Stomach (tissue), 9 donors: ENCODE results near the gene KIF4A. TPM values are rescaled to one million over a fixed set of nuclear protein-coding genes. Genes with fewer than 3 reads are reported as not detected.

Experiments
- DNase-seq, 2 donors: peaks; one replicate each; pipeline versions ENCODE4 v3.0.0 to v3.0.0-alpha.2; 2013 to 2019
- H3K27ac ChIP-seq, 5 donors: fragments of 200-600 bp in 4 of 5; sonication (generic) in 4 of 5; one replicate each; pipeline ENCODE4 v1.5.1; 2013 to 2019; ENCODE audit warnings: mild to moderate bottlenecking in 1 of 5, moderate library complexity in 1 of 5
- H3K27me3 ChIP-seq, 3 donors: fragments of 200-600 bp; sonication (generic); one replicate each; pipeline ENCODE4 v1.5.1; 2017 to 2019; ENCODE audit warnings: mixed run types in 1 of 3
- H3K36me3 ChIP-seq, 4 donors: fragments of 200-600 bp; sonication (generic); 1 replicate in 3 of 4; 2 replicates in 1 of 4; pipeline ENCODE4 v1.5.1; 2016 to 2019
- H3K4me1 ChIP-seq, 4 donors: fragments of 200-600 bp; sonication (generic); one replicate each; pipeline ENCODE4 v1.5.1; 2016 to 2019
- H3K4me3 ChIP-seq, 4 donors: fragments of 200-600 bp; sonication (generic) in 3 of 4; one replicate each; pipeline ENCODE4 v1.5.1; 2016 to 2019; ENCODE audit warnings: mild to moderate bottlenecking in 1 of 4
- H3K9me3 ChIP-seq, 4 donors: fragments of 200-600 bp; sonication (generic); one replicate each; pipeline ENCODE4 v1.5.1; 2016 to 2019
- CTCF ChIP-seq, 7 experiments: fragments of 450-650 bp in 4 of 7; fragments of 200-600 bp in 3 of 7; sonication (generic) in 3 of 7; IDR thresholded peaks; one replicate each; pipeline ENCODE4 v1.5.1; 2016 to 2019; ENCODE audit warnings: antibody characterized with exemption in 7 of 7, control low read depth in 2 of 7, mild to moderate bottlenecking in 1 of 7
- EP300 ChIP-seq: sonication (generic); formaldehyde crosslinking; IDR thresholded peaks from one replicate; pipeline ENCODE4 v1.6.1; 2017; ENCODE audit warnings: antibody characterized with exemption
- POLR2A ChIP-seq, 4 donors: fragments of 450-650 bp; IDR thresholded peaks; one replicate each; pipeline ENCODE4 v1.6.1; 2016; ENCODE audit warnings: antibody characterized with exemption in 4 of 4, control low read depth in 2 of 4, mild to moderate bottlenecking in 1 of 4, moderate library complexity in 1 of 4
- POLR2AphosphoS5 ChIP-seq, 3 donors: sonication (generic); formaldehyde crosslinking; IDR thresholded peaks; one replicate each; pipeline ENCODE4 v1.6.1; 2016; ENCODE audit warnings: antibody characterized with exemption in 3 of 3
- WGBS, 5 donors: extraction: QIAGEN DNeasy Blood & Tissue Kit in 3 of 5; methylation state at CpG; one replicate each; pipeline versions ENCODE4 v1.1.5 to v1.1.7; 2013 to 2018; 5-methylcytosine and 5-hydroxymethylcytosine counted together
- intact Hi-C: fragments of 100-400 bp; cut with DNase I; formaldehyde crosslinking; loops from one replicate; pipeline ENCODE4 v1.15.1; 2023; ENCODE audit warnings: low total_unique reads
- polyA plus RNA-seq, 3 donors: library from polyadenylated mRNA; stranded (reverse); fragments of 200-250 nt; gene quantifications; one replicate each; pipeline ENCODE4 v1.2.3, GENCODE V29; 2013
- total RNA-seq, 5 donors: library from RNA; depleted of rRNA; stranded (reverse); fragments of >200 nt; gene quantifications; one replicate each; pipeline versions ENCODE4 v1.1.0 to v1.2.3, GENCODE V29; 2014 to 2016
- donor health status: healthy with polysubstance abuse.
- donor health status: Bipolar disorder and iron deficiency.
- donor health status: healthy.

KIF4A gene
- total and polyA plus RNA-seq, 8 donors: 0.31 to 26.9 (median 2.0) TPM; not detected in 1

GRCh38 chrX:70352496-70352895 lies 62.6 kb downstream of the KIF4A start:
- no peak for TF ChIP-seq EP300
- TF ChIP-seq CTCF (IDR thresholded peaks at IDR 0.05): no peak
- no peak for TF ChIP-seq POLR2A (IDR thresholded peaks at IDR 0.05)
- no peak for TF ChIP-seq POLR2AphosphoS5 (IDR thresholded peaks at IDR 0.05)
- Histone ChIP-seq H3K9me3 (peaks cover 0 to 14% (median 7%) of the 10 kb centered on the region in 4 donors), H3K4me3 (no peak overlapping the region), H3K36me3 (peaks cover 0 to 3% (median 0%) of the 10 kb centered on the region in 4 donors), H3K27ac (no peak overlapping the region), H3K27me3 (no peaks in the 10 kb centered on the region), H3K4me1 (no peaks in the 10 kb centered on the region)
- DNase-seq: no peak
- 92 to 98% (median 97%) methylated on average over 3 of the region's 3 CpGs for WGBS, 5 donors
- intact Hi-C loops: no loop called here

- intact Hi-C loops: no loop called here
- TF ChIP-seq EP300 (no peak), POLR2AphosphoS5 (IDR thresholded peaks at IDR 0.05) (no peak), CTCF (IDR thresholded peaks at IDR 0.05) (no peak), POLR2A (IDR thresholded peaks at IDR 0.05) (no peak)
- Histone ChIP-seq H3K9me3 (peaks cover 0 to 14% (median 7%) of the 10 kb centered on the region in 4 donors), H3K4me3 (no peak overlapping the region), H3K27me3 (no peaks in the 10 kb centered on the region), H3K27ac (no peak overlapping the region), H3K4me1 (no peaks in the 10 kb centered on the region), H3K36me3 (peaks cover 0 to 3% (median 0%) of the 10 kb centered on the region in 4 donors)
- DNase-seq: peak in 1 of 2 donors; percentile 9
- WGBS, 5 donors: 84 to 95% (median 93%) methylated on average over 5 of the region's 5 CpGs
These were observed 63.6 kb downstream of the KIF4A start for GRCh38 chrX:70353514-70353913.

- TF ChIP-seq CTCF (IDR thresholded peaks at IDR 0.05): no peak
- no peak for TF ChIP-seq POLR2AphosphoS5 (IDR thresholded peaks at IDR 0.05)
- no peak for TF ChIP-seq POLR2A (IDR thresholded peaks at IDR 0.05)
- TF ChIP-seq EP300: no peak
- Histone ChIP-seq H3K4me3 (no peak overlapping the region), H3K27ac (no peak overlapping the region), H3K4me1 (no peaks in the 10 kb centered on the region), H3K36me3 (no peaks in the 10 kb centered on the region), H3K27me3 (no peaks in the 10 kb centered on the region), H3K9me3 (peaks cover 0 to 7% (median 3%) of the 10 kb centered on the region in 4 donors)
- peak in 1 of 2 donors; percentile 51 for DNase-seq
- intact Hi-C loops: no loop called here
- 46 to 95% (median 62%) methylated on average over 2 of the region's 2 CpGs; no CpG with 5 or more reads in 1 of the 5 donors for WGBS, 5 donors
These were observed 64.8 kb downstream of the KIF4A start for GRCh38 chrX:70354716-70355115.

- intact Hi-C loops: no loop called here
- 85 to 95% (median 91%) methylated on average over 4 of the region's 4 CpGs for WGBS, 5 donors
- Histone ChIP-seq H3K4me1 (no peaks in the 10 kb centered on the region), H3K4me3 (no peak overlapping the region), H3K36me3 (no peaks in the 10 kb centered on the region), H3K27me3 (no peaks in the 10 kb centered on the region), H3K27ac (no peak overlapping the region), H3K9me3 (peaks cover 0 to 4% (median 2%) of the 10 kb centered on the region in 4 donors)
- DNase-seq: no peak
- TF ChIP-seq EP300: no peak
- TF ChIP-seq POLR2AphosphoS5 (IDR thresholded peaks at IDR 0.05): no peak
- no peak for TF ChIP-seq POLR2A (IDR thresholded peaks at IDR 0.05)
- no peak for TF ChIP-seq CTCF (IDR thresholded peaks at IDR 0.05)
These were observed 69.6 kb downstream of the KIF4A start for GRCh38 chrX:70359458-70359857.
